ENCODE measurements around the gene PRELID1.
"Not testable (repeated sequence)": the region's sequence is repeated elsewhere in the genome, so short reads cannot be mapped to it uniquely, and the experiment has no call there.

PRELID1 gene

DNA sequence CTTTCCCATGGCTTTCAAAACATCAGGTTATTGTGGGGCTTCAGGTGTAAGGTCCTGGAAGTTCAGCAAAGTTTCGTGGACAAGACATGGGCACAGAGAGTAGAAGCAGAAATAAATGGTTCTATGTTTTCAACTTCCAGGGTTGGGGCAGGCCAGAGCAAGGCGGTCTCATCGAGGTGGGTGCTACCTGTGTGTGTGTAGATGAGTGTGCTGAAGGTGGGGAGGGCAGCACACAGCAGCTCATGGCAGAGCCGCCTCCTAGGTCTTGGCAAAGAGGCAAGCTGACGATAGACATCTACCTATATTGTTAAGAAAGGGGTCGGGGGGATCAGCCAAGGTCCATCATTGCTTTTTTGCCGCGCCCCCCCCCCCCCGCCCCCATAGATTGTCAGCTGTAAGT, 3.9 kb upstream of the PRELID1 start:
- no peak for DNase-seq (ENCODE audit: low read depth in 1 of 2, low spot score in 1 of 2)

DNA sequence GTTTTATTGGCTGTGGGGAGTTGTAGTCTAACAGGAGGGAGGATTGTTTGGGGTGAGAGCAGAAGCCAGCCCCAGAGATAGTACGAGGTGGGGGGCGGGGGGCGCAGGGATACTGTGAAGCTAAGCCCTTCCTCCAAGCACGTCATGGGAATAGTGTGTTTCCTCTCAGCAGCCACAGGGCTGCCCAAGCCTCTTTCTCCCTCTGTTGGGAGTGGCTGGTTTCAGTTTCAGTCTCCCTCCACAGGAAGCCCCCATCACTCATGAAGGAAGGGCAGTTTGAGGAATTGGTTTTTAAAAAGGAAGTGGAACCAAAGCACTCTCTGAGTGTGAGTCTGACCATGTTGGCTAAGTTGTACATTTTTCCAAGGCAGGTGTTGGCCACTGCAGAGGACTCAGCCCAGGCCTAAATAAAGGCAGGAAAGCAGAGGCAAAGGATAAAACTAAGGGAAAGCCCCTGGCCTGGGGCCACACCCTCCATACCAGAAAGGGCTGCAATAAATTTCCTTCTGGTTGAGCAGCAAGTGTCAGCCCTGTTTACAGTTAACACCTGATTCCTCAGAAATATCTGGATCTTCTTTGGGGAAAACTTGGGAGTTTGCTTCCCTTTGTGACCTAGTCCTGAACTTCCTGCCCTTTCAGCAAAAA, 3.2 kb upstream of the PRELID1 start:
- no peak for DNase-seq (ENCODE audit: low read depth in 1 of 2, low spot score in 1 of 2)

DNA sequence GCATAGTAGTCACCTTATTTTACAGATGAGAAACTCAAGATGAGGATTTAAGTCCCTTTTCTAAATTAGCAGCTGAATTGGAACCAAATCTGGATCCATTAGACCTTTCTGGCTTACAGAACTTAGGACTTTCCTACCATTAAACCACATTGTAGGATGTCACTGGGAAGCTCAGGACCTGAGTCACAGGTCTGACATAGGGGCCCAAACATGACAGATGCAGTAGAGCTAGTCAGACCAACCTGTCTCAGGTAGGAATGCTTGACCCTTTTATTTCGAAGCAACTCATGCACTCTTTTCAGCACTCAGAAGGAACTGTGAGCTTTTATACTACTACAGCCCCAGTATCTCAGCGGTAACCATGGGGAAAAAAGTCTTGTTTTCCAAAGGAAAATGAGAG, 2.6 kb upstream of the PRELID1 start:
- no peak for DNase-seq (ENCODE audit: low read depth in 1 of 2, low spot score in 1 of 2)

DNA sequence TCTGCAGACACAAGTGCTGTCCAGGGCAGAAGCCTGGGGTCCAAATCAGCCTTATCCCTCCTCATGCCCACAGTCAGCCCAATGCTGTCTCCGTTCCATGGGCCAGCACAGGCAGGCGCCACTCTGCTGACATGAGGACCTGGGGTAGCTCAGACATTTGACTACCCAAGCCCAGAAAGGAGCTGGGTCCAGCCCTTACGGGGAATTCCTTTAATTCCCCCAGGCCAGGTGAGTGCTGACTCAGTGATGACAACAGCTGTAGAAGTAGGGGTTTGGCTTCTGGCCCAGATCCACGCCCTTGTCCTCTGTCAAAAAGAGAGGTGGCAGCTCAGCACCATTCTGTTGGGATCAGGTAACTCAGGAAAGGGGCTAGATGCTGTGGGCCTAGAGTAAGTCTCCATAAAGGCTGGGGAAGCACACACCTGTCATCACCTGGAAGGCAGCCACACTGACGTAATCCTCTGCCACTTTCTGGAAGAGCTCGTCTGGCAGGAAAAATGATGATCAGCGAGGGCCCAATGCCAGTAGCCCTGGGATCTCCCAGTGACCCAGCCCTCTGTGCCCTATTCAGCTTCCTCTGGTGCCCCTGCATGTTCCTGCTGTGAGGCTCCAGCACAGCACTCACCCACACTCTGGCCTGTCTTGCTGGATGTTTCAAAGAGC, 2.0 kb upstream of the PRELID1 start:
- DNase-seq (ENCODE audit: low read depth in 1 of 2, low spot score in 1 of 2), result no peak

DNA sequence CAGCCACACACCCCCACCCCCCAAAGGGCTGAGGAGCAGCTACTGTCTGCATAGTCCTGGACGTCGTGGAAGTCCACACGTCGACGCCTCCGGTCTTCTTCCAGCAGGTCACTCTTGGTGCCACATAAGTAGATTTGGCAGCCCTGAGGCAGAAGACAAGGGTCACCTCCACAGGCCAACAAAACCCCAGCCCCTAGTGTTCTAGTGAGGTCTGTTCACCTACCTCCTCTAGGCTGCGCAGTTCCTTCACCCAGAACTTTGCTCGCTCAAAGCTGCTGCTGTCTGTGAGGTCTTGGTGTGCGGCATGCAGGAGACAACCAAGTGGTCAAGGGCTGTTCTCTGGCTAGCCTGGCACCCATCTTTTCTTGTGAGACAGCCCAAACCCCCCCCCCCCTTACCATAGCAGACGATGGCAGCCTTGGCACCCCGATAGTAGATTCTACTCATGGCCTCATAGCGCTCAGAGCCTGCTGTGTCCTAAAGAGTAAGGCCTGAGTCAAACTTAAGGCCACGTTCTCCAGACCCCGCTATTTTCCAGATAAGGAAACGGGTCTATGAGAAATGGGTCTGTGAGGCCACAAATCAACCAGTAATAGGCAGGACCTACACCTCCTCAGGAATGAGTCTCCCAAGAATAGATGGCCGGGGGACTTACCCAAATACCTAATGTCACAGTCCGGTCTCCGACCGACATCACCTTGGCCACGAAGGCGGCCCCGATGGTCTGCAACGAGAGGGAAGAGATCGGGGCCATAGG, 1.1 kb upstream of the PRELID1 start:
- no peak for DNase-seq (ENCODE audit: low read depth in 1 of 2, low spot score in 1 of 2)

DNA sequence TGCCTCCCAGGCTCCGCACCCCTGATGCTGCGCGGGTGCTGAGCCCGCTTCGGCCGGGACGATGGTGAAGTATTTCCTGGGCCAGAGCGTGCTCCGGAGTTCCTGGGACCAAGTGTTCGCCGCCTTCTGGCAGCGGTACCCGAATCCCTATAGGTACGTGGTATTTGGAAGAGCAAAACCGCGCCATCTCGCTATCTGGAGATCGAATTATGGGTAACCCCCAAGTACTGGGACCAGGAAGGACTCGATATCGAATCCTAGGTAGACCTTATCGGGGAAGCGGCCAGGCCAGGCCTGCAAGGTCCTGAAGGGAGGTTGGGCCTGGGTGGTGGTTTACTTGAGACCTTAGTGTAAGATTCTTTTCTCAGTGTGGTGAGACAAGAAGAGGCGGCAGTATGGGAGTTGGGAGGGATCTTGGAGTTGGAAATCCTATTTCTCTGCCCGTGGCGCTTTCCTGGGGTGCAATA, 359 bp downstream of the PRELID1 start:
- no peak for DNase-seq (ENCODE audit: low read depth in 1 of 2, low spot score in 1 of 2)

DNA sequence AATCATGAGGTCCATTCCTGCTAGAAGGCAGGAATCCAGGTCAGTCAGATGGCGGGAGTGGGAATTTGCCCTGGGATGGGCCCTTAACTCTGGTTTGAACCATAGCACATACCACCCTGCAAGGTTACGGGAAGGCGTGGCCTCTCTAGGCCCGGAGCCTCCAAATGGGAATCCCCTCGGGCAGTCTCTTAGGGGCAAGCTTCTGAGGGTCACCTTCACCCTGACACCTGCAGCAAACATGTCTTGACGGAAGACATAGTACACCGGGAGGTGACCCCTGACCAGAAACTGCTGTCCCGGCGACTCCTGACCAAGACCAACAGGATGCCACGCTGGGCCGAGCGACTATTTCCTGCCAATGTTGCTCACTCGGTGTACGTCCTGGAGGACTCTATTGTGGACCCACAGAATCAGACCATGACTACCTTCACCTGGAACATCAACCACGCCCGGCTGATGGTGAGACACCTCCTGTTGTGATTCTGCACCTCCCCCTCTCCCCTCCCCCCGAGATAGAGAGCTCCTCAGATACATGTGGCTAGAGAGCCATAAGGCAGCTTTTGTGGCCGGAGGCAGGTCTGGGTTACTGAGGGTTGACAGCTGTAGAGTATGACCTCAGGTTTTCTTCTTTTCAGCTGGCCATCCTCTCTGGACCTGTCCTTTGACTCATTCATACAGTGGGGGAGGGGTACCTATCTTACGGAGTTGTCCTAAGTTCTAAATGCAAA, 957 bp downstream of the PRELID1 start:
- no peak for DNase-seq (ENCODE audit: low read depth in 1 of 2, low spot score in 1 of 2)

DNA sequence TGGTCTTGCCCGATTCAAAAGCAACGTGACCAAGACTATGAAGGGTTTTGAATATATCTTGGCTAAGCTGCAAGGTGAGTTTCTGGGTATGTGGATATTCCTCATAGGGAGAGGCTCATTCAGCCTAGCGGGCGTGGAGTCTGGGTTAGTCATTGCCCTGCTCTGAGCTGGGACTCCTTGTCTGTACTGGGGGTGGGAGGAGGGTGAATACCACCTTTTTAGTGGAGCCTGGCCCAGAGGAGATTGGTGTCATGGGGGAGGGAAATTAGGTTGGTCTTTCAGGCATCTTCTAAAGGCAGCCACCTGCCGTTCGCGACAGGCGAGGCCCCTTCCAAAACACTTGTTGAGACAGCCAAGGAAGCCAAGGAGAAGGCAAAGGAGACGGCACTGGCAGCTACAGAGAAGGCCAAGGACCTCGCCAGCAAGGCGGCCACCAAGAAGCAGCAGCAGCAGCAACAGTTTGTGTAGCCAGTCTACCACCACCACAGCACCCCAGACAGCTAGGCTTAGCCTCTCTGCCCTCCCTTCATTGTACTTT, 2.6 kb downstream of the PRELID1 start:
- DNase-seq (ENCODE audit: low read depth in 1 of 2, low spot score in 1 of 2), result not testable (repeated sequence)

DNA sequence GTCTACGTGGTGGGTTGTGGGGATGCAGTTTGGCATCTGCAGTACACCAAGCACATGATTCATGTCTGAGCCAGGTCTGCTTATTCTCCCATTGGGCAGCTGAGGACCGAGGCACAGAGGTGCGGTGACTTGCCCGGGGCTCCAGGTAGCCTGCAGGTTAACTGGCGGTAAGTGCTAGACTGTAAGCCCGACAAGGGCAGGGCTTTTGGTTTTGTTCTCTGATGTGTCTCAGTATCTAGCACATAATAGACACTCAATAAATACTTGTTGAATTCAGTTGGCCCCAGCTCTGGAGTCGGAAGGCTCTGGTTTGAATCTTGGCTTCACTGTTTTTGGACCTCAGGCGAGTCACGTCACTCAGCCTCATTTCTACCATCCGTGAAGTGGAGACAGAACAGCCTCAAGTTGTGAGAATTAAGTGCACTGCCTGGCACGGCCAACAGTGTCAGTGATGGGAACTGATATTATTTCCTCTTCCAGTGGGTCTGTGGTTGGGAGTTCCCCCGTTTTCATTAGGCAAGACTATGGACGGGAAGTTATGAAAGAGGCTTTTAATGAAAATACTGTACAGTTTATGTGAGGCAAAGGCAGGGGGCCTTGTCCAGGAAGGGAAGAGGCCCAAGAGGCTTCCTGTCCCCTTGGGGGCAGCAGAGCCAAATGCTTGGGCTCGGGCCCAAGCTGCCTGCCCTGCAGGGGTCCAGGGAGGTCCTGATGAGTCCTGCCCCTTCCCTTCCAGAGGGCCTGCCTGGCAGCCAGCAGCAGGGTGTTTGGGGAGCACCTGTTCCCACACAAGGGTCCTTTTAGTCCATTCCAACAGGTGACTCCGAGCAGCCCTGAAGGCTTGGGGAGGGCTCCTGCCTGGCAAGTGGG, 3.3 kb downstream of the PRELID1 start:
- no peak for DNase-seq (ENCODE audit: low read depth in 1 of 2, low spot score in 1 of 2)

DNA sequence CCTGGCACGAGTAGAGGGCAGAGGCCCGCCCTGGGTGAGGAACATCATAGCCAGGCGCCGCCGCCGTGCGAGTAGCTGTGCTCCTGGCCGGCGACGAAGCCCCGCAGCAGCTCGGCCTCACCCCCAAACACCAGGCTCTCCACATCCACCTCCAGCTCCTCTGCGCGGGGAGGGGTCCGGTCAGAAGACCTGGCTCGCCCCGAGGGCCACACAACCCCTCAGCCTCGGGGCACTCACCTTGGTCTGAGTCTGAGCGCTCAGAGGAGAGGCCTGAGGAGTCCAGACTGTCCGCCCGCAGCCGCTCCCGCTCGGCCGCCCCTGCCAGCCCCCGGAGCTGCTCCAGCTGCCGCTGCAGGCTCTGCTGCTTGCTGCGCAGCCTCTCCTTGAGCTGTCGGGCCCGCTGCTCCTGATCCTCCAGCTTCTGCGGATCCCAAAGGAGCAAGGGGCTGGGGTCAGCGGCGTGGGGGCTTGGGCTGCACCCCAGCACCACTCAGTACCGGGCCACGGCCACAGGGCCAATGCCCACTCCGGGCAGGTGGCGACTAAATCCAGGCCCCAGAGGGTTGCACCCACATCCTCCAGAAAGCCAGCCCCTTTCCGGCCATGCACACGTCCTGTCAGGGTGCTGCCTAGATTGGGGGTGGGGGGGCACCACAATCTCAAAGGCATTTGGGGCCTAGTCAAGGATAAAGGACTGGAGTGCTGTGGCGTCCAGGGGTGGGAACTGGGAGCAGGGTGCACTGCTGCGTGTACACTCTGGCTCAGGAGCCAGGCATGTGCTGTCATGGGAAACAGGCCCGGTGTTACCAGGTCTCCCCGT, 4.2 kb downstream of the PRELID1 start:
- no peak for DNase-seq (ENCODE audit: low read depth in 1 of 2, low spot score in 1 of 2)

DNA sequence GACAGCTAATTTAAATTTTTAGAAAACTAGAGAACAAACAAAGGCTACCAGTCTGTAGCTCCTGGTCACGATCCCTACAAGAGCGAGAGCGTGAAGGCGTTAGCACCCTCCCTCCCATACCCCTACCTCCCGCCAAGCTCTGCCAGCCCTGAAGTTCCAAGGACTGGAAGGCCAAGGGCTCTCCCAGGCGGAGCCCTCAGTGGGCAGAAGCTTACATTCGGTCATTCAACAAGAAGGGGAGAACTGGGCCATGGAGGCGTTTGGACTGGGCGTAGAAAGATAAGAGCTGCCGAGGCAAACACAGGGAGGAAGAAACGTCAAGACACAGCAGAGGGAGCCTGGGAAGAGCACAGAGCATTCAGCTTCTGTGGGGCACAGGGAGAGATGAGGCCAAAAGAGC, 5.1 kb downstream of the PRELID1 start:
- no peak for DNase-seq (ENCODE audit: low read depth in 1 of 2, low spot score in 1 of 2)

DNA sequence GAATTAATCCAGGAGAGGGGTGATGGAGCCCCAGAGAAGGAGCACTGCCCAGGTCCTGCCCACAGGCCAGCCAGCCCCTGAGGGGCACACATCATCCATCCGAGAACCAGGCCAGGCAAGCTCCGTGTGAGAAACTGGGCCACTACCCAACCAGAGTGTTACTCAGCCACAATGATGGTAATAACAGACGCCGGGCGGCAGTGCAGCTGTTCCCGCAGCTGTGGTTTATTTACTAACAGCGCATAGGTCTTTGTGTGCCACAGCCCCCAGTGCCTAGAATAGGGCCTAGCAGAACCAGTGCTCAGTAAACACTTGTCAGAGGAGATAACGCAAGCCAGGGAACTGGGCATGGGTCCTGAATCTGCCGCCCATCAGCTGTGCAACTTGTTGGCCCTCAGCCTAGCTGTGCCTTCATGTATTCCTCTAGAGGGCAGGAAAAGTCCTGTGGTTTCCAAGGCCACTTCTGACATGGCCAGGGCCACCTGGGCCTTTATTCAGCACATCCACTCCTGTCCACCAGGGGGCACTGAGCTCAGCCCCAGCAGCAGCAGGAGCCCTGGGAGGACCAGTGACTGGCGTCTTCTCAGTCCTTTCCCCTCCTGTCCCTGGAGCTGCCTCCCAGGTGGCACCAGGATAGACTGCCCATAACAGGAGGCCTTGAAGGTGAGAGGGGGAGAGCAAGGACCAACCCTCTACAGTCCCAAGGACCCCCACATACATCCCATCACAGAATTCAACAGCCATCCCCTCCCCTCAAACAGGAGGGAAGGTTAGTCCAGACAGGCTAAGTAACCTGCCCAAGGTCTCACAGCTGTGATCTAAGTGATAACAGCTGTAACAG, 6.0 kb downstream of the PRELID1 start:
- DNase-seq (ENCODE audit: low read depth in 1 of 2, low spot score in 1 of 2), result peak; percentile 47 to 60

DNA sequence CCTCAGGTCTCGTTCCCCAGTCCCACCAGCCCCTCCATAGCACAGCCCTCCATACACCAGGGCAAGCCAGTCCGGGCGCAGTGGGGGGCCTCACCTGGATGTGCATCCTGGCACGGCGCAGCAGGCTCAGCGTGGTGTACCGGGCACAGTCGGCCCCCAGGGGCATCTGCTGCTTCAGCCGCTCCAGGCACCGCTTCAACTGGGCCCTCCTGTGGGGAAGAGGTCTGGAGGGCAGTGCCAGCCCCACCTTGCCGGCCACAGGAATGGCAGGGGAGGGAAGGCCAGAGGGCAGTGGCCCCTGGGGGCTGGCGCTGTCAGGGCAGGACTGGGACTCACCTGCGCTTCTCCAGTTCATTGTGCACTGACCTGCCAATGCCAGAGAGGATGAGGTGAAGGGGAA, 6.7 kb downstream of the PRELID1 start:
- no peak for DNase-seq (ENCODE audit: low read depth in 1 of 2, low spot score in 1 of 2)

DNA sequence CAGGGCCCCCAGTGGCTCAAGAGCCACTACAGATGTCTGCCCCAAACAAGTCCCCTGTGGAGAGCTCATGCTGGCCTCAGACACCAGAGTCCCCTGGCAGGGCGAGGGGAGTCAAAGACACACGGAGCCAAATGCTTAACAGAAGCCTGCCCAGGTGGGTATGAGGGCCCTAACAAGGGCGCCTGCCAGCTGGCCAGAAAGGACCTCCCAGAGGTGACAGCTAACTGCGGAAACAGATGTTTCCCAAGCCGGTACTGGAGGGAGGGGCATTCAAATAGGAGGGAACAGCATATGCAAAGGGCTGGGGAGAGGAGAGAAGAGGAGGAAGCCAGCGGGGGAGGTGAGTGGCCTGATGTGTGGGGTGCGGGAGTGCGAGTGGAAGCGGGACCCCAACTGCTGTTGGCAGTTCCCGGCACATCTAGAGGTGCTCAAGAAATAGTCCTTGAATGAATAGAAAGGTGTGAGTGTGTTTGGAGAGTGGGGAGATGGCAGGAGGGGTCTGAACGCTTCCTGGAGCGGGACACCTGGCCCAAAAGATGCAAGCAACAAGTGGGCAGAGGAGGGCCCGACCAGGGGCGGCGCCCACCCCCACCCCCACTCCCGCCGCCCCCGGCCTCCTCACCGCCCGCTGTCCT, 7.3 kb downstream of the PRELID1 start:
- DNase-seq (ENCODE audit: low read depth in 1 of 2, low spot score in 1 of 2), result no peak

DNA sequence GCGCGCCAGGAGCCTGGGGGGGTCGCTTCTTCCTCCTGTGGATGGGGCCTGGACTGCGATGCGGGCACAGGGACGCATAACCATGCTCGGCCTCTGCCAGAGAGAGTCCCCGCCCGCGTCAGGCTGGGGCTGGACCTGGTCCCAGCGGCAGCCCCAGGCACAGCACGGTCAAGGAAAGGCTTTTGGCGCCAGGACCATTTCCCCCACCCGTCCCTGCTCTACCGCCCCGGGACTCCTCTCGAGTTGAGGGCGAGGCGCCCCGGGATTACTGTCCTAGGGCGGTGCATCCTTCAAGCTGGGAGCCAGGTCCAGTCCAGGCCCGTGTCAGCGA, 7.8 kb downstream of the PRELID1 start:
- no peak for DNase-seq (ENCODE audit: low read depth in 1 of 2, low spot score in 1 of 2)

DNA sequence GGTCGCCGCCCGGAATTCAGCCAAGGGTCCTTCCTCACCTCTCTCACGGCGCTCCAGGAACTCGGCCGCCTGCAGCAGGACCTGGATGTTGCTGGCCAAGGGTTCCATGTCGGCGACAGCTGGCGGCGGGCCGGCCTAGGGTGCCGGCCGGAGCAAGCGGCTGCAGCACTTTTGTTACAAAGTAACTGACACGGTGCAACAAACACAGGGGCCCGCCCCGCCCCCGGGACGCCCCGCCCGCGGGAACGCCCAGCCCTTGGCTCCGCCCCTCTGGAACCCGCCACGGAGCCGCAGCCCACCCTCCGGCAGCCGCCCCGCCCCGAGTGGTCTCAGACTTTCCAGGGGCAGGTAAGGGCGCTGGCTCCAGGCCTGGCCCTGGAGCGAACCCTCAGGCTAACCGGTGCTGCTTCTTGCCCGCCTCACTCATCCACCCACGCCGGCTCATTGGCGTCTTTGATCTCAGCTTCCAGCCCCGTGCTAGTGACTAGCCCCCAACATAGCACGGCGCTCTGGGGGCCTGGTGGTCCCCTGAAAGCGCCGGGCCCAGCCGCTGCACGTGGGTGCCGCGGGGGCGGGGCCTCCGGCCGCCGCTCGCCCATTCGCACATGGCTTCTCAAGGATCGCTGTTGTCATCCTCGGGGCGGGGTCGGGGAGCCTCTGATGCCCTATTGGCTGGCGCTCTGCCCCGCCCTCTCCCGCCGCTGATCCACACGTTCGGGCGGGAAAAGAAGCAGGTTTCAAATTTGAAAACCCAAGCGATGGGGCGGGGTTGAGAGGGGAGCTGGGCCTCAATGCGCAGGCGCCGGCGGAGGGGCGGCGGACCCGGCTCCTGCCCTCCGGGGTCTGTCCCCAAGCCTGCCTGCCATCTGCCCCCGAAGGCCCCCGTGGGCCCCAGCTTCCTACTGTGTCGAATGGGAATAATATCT, 8.4 kb downstream of the PRELID1 start, which contains the start of gene MXD3:
TSS of gene MXD3 (minus strand) at position 176 of the 926 bp plus-strand sequence. CDS start at position 108, 68 bp downstream.
- DNase-seq (ENCODE audit: low read depth in 1 of 2, low spot score in 1 of 2), result peak; percentile 85 to 90

DNA sequence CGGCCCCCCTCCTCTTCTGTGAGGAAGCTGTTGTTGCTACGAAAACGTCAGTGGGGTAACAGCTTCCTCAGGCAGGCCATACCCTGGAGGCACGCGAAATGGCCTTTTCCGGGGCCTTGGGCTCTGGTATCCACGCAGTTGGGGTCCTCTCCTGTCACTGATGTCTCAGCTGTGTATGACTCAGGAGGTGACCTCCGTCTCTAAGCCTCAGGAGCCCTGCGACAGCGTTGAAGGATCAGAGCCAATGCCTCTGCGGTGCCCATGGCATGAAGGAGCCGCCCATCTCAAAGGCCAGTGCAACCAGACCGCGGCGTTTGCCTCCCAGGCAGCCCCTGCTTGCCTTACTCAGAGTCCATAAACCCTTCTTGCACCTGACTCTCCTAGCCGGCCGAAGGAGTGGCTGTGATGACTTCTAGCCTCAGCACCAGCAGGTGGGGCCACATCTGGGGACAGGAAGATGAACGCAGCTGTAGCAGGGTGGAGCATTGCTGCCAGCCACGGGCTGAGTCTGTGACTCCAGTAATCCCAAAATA, 9.1 kb downstream of the PRELID1 start:
- DNase-seq (ENCODE audit: low read depth in 1 of 2, low spot score in 1 of 2), result no peak

All from activated T-helper 1 cell treated with anti-CD3 and anti-CD28 coated beads, Interleukin-2, amount 50 U/mL, for 16 hours (primary cell).